HL-60/S4 (cell line): ENCODE results near the gene PCAT6.

ENCODE experiments used
- in situ Hi-C: fragments of 300-500 bp; cut with MboI; formaldehyde crosslinking; loops from 2 replicates; pipeline ENCODE4 v1.14.3; 2022; ENCODE audit warnings: low sequenced_read_pairs

The PCAT6 gene

GRCh38 chr1:202844259-202844658, 33.5 kb downstream of the PCAT6 start:
- in situ Hi-C loops, result no loop called here

GRCh38 chr1:202844935-202845334, 34.2 kb downstream of the PCAT6 start:
- in situ Hi-C loops, result no loop called here

DNA sequence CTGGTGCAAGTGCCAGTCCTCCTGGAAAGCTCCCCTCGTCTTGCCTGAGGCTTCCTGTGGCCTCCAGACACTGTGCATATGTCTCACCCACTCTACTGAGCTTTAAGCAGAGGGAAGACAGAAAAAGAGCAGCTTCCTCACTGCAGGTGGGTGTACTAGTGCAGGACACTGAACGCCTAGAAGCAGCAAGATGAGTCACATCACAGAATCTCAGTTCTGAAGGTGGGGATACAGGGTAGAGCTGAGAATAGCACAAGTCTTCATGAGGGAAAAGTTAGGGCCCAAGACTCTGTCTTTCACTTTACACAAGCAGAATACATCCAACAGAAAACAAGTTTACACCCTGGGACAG, 37.4 kb downstream of the PCAT6 start:
- in situ Hi-C loops, result no loop called here

DNA sequence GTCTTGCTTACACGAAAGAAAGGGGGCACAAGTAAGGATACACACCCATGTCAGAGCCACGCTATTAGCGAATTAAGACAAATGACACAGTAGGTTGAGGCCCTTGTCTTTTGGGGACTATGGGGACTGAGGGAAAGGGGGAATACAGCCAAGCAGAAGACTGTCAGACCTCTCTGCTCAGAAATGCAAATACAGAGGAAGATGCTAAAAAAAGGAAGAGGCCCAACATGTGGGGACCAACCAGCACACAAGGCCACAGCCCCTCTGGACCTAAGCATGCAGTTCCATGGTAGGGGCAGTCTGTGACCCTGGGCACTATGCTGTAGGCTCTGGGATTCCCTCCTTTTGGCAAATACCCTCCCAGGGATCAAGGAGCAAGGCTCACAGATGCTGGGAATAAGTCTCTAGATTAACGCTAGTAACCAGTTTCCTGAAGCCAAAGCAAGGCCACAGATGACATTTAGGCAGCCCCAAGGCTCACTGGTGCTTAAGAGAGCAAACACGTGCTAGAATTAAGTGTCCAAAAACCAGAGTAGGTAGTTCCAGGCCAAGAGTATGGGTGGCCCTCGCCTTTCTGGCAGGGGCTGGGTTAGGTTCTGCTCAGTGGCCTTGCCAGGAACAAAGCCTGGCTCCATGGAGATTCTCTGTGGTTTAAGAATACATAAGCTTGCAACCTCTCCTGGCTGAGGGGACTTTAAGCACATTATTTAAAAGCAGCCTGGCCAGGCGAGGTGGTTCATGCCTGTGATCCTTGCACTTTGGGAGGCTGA, 40.0 kb downstream of the PCAT6 start:
- in situ Hi-C loops, result no loop called here

- in situ Hi-C loops, result no loop called here
These were observed 41.6 kb downstream of the PCAT6 start for GRCh38 chr1:202852163-202852904.

GRCh38 chr1:202854787-202855186, 44.0 kb downstream of the PCAT6 start:
- in situ Hi-C loops, result no loop called here

DNA sequence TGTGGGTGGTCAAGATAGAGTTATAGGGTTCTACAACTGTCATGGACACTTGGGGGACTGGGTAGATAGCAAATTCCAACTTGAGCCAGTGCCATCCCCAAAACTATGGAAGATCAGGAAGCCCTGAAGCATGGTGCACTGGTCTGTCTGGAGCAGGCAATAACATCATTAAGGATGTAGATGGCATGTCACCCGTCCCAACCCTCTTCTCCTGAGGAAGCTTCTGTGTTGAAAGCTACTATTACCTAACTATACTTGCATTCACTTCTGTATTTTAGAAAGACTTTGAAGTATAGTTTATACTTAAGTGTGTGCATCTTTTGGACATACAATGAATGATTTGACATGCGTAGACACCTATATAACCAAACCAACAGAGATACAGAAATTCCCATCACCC, 45.3 kb downstream of the PCAT6 start:
- in situ Hi-C loops, result no loop called here

DNA sequence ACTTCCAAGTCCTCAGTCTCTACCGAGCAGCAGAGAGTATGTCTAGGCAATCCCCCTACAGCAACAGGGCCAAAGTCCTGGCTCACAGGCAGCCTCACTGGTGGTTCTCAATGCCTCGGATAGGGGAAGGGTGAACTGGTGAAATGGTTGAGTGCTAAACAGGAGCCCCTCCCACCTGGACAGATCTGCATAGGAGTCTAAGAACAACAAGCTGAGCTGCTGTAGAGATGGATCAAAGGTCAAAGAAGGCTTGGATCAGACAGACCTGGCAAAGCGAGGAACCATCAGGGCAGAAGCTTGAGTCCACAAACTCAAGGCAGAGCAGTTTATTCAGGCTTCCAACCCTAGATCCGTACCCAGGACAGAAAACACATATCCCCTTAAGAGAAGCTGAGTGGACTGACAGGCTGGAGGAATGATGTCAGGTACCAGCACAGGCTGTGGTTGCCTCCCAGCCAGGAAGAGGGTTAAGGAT, 46.4 kb downstream of the PCAT6 start:
- in situ Hi-C loops, result no loop called here

DNA sequence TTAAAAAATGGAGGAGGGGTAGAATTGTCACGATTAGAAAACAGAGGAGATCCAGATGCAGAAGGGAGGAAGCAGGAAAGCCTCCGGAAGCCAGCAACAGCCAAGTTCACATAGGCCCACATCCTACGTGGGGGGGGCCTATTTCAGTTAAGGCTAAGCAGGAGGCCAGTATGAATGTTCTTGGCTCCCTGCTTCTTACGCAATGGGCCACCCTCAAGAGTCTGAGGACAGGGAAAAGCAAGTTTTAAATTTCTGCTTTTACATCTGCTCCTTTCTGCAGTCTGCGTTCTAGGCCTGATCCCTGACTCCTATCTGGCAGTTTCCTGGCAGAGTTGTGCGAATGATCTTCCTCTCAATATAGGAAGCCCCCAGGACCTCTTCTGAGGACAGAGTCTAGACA, 47.6 kb downstream of the PCAT6 start:
- in situ Hi-C loops, result no loop called here

- in situ Hi-C loops, result no loop called here
These were observed 48.1 kb downstream of the PCAT6 start for GRCh38 chr1:202858789-202859414.

DNA sequence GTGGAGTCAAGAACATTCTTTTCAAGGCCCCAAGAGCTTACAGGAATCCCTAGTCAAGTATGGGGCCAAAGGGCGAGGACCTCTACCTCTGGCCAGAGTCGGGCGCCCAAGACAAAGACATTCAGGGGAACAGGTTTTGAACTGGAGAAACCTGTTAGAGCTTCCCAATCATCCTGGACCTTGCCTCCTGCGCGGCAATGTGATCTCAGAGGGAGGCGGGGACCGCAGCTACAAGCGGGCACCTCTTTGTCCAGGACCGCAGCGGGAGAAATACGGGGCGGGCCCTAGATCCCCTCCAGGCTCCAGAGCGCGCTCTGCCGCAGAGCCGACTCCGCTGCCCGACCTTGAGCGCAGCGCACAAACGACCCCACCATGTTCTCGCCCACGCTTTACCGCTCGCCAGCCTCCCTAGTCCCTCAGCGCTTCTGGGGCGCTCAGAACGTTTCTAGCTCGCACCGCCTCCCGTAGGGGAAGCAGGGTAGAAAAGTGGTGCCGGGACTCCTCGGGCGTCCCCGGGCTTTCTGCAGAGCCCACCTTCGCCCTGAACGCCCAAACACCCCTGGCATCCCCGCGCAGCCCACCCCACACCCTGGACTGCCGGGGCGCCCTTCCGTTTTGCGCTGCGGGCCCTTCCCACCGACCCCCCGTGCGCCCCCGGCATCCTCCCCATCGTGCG, 50.1 kb downstream of the PCAT6 start:
- in situ Hi-C loops, result no loop called here
